Measurements from ENCODE around the gene GPATCH4. TPM values are rescaled to one million over a fixed set of nuclear protein-coding genes. Genes with fewer than 3 reads are reported as not detected.

The GPATCH4 gene
- total RNA-seq, 2 experiments from 2014 or later, result 33.3 to 51.6 TPM

- H3K4me2 ChIP-seq (ENCODE audit: low read length), result no peak overlapping the region
- no peaks in the 10 kb centered on the region for H3K9me2 ChIP-seq (ENCODE audit: insufficient read depth, low read length)
- H4K20me1 ChIP-seq (ENCODE audit: insufficient read depth, low read length), result no peaks in the 10 kb centered on the region
- H2AFZ ChIP-seq (ENCODE audit: low read length), result no peak overlapping the region
- BruUV-seq (replicated peaks), result no TSS peak
- H3K36me3 ChIP-seq (ENCODE audit: insufficient read depth, low read length), result peaks cover 42% of the 10 kb centered on the region
- no peak for DNase-seq (ENCODE audit: low spot score)
- H3K9me3 ChIP-seq (ENCODE audit: low read length), result no peaks in the 10 kb centered on the region
- H3K4me3 ChIP-seq (ENCODE audit: low read depth, low read length, poor library complexity, severe bottlenecking), result no peak overlapping the region
- intact Hi-C loops (cut with micrococcal nuclease; ENCODE audit: unreplicated experiment), result no loop called here
- ChIA-PET POLR2A (no interaction called here), CTCF (ENCODE audit: unreplicated experiment) (no interaction called here)
- no peaks in the 10 kb centered on the region for H3K79me2 ChIP-seq (ENCODE audit: insufficient read depth, low read depth, low read length)
- no peak overlapping the region for H3K27ac ChIP-seq (ENCODE audit: low read depth, low read length, poor library complexity, severe bottlenecking)
- no peaks in the 10 kb centered on the region for H3K4me1 ChIP-seq (ENCODE audit: insufficient read depth, low read length, poor library complexity, severe bottlenecking)
- no peak for TF ChIP-seq CTCF (conservative IDR thresholded peaks at IDR 0.05; ENCODE audit: low read length)
- no peak for TF ChIP-seq EZH2phosphoT487 (IDR thresholded peaks at IDR 0.05; ENCODE audit: borderline replicate concordance, low read depth, low read length)
Measured at GRCh38 chr1:156559797-156560385, 41.4 kb downstream of the GPATCH4 start.

- Histone ChIP-seq H3K27ac (ENCODE audit: low read depth, low read length, poor library complexity, severe bottlenecking) (no peak overlapping the region), H3K9me2 (ENCODE audit: insufficient read depth, low read length) (no peaks in the 10 kb centered on the region), H3K4me3 (ENCODE audit: low read depth, low read length, poor library complexity, severe bottlenecking) (no peak overlapping the region), H3K36me3 (ENCODE audit: insufficient read depth, low read length) (peaks cover 41% of the 10 kb centered on the region), H3K79me2 (ENCODE audit: insufficient read depth, low read depth, low read length) (no peaks in the 10 kb centered on the region), H3K4me2 (ENCODE audit: low read length) (no peak overlapping the region), H2AFZ (ENCODE audit: low read length) (no peak overlapping the region), H3K4me1 (ENCODE audit: insufficient read depth, low read length, poor library complexity, severe bottlenecking) (no peaks in the 10 kb centered on the region), H4K20me1 (ENCODE audit: insufficient read depth, low read length) (no peaks in the 10 kb centered on the region), H3K9me3 (ENCODE audit: low read length) (no peaks in the 10 kb centered on the region)
- ChIA-PET CTCF (ENCODE audit: unreplicated experiment) (no interaction called here), POLR2A (no interaction called here)
- BruUV-seq (replicated peaks), result no TSS peak
- no peak for TF ChIP-seq CTCF (conservative IDR thresholded peaks at IDR 0.05; ENCODE audit: low read length)
- TF ChIP-seq EZH2phosphoT487 (IDR thresholded peaks at IDR 0.05; ENCODE audit: borderline replicate concordance, low read depth, low read length), result no peak
- DNase-seq (ENCODE audit: low spot score), result no peak
- intact Hi-C loops (cut with micrococcal nuclease; ENCODE audit: unreplicated experiment), result no loop called here
Measured at GRCh38 chr1:156559086-156559796, 42.0 kb downstream of the GPATCH4 start.

GRCh38 chr1:156556354-156556753, 44.9 kb downstream of the GPATCH4 start:
- no peak for DNase-seq (ENCODE audit: low spot score)

More at GRCh38 chr1:156556354-156556753, 44.9 kb downstream of the GPATCH4 start:
- Histone ChIP-seq H4K20me1 (ENCODE audit: insufficient read depth, low read length) (no peaks in the 10 kb centered on the region), H3K4me1 (ENCODE audit: insufficient read depth, low read length, poor library complexity, severe bottlenecking) (peaks cover 25% of the 10 kb centered on the region), H3K4me3 (ENCODE audit: low read depth, low read length, poor library complexity, severe bottlenecking) (no peak overlapping the region), H3K36me3 (ENCODE audit: insufficient read depth, low read length) (peaks cover 27% of the 10 kb centered on the region; the same call in 1 of the 2 replicates), H3K9me3 (ENCODE audit: low read length) (no peaks in the 10 kb centered on the region), H3K27ac (ENCODE audit: low read depth, low read length, poor library complexity, severe bottlenecking) (no peak overlapping the region), H3K4me2 (ENCODE audit: low read length) (no peak overlapping the region), H3K79me2 (ENCODE audit: insufficient read depth, low read depth, low read length) (no peaks in the 10 kb centered on the region), H2AFZ (ENCODE audit: low read length) (no peak overlapping the region), H3K9me2 (ENCODE audit: insufficient read depth, low read length) (no peaks in the 10 kb centered on the region)
- intact Hi-C loops (cut with micrococcal nuclease; ENCODE audit: unreplicated experiment), result no loop called here
- TF ChIP-seq CTCF (conservative IDR thresholded peaks at IDR 0.05; ENCODE audit: low read length), result no peak
- POLR2A ChIA-PET, result no interaction called here
- no TSS peak for BruUV-seq (replicated peaks)
- CTCF ChIA-PET (ENCODE audit: unreplicated experiment), result no interaction called here
